ENCODE results near the gene KCNQ4. TPM values are rescaled to one million over a fixed set of nuclear protein-coding genes. Genes with fewer than 3 reads are reported as not detected.

KCNQ4 gene
- total and polyA plus RNA-seq, 3 donors from 2014 or later = 1.4 to 2.4 (median 2.3) TPM

DNA sequence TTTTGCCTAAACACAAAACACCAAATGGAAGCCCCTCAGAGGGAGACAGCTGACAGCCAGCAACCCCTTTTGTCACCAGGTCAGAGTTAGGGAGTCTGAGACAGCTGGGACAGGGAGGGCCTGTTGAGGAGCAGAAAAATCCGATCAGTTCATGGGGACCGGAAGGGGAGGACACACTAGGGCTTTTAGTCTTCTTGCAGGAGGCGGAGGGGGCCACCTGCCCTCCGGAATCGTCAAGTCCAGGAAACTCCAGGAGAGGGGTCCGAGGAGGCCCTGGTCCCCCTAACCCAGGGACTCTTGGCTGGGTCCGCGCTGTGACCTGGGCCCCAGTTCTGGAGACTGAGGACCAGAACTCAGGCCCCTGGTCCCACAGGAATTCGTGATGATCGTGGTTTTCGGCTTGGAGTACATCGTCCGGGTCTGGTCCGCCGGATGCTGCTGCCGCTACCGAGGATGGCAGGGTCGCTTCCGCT is 34.2 kb downstream of the KCNQ4 start:
- TF ChIP-seq POLR2A (IDR thresholded peaks at IDR 0.05) = no peak
- no peak for TF ChIP-seq CTCF (IDR thresholded peaks at IDR 0.05)
- no peak overlapping the region for H3K27ac ChIP-seq
- no peaks in the 10 kb centered on the region for H3K9me3 ChIP-seq
- WGBS, 2 donors = 58 to 59% methylated on average over 7 to 19 of the region's 19 CpGs
- H3K36me3 ChIP-seq (ENCODE audit: low read depth, missing control alignments) = no peaks in the 10 kb centered on the region
- no peaks in the 10 kb centered on the region for H3K27me3 ChIP-seq
- no peak for DNase-seq
- peak overlapping the region; percentile 26 to 36 for H3K4me3 ChIP-seq
- intact Hi-C loops (cut with DNase I; ENCODE audit: low total_unique reads) = no loop called here
- H3K4me1 ChIP-seq = peaks cover 5% of the 10 kb centered on the region

DNA sequence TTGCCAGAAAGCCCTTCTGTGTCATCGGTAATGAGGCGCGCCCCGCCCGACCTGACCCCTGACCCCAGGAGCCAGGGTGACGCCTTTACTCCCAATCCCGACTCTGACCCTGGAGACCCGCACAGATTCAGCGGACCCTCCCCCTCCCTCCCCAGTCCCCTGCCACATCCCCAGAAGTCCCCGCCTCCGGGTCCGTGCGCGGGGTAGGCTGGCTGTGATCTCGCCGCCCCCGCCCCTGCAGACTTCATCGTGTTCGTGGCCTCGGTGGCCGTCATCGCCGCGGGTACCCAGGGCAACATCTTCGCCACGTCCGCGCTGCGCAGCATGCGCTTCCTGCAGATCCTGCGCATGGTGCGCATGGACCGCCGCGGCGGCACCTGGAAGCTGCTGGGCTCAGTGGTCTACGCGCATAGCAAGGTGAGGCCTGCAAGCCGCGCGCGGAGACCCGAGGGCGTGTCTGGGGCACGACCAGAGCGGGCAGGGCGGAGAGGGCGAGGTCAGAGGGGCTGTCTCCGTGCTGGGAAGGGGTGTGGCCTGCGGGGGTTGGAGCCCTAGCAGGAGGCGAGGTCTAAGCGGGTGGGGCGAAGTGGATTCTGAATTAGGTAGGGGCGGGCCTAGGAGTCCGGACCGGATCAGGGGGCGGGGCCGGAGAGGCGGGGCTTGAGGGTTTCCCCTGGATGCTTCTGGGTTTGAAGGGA is 34.8 kb downstream of the KCNQ4 start:
- 8 to 11% methylated on average over 32 to 48 of the region's 59 CpGs for WGBS, 2 donors
- H3K27ac ChIP-seq = no peak overlapping the region
- H3K4me3 ChIP-seq = peak overlapping the region; percentile 26 to 36
- no peaks in the 10 kb centered on the region for H3K36me3 ChIP-seq (ENCODE audit: low read depth, missing control alignments)
- peak; percentile 64 for DNase-seq
- H3K27me3 ChIP-seq = no peaks in the 10 kb centered on the region
- intact Hi-C loops (cut with DNase I; ENCODE audit: low total_unique reads) = no loop called here
- H3K4me1 ChIP-seq = peaks cover 5% of the 10 kb centered on the region
- TF ChIP-seq CTCF (IDR thresholded peaks at IDR 0.05) = no peak
- no peak for TF ChIP-seq POLR2A (IDR thresholded peaks at IDR 0.05)
- H3K9me3 ChIP-seq = no peaks in the 10 kb centered on the region

- peaks cover 5% of the 10 kb centered on the region for H3K4me1 ChIP-seq
These were observed 35.5 kb downstream of the KCNQ4 start for GRCh38 chr1:40819101-40819500.

DNA sequence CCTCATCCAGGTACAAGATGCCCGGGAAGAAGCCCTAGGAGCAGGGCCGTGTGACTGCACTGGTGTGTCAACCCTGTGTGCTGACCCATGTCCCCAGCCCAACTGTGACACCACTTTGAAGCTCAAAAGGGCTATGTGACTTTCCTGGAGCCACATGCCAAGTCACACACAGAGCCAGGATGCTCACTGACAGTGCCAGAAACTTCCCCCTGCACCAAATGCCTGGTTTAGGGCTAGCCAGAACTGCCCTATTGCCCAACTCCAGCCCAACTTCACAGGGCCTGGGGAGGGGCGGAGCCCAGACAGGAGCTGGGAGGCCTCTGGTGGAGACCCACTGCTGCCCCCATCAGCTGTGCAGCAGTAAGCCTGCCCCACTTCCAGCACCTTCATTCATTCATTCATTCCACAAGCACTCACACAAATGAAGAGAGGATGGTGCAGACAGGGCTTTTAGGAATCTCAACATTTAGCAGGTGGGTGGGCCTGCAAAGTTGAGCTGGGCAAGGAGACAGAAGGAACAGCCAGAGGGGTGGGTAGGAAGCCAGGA is 36.7 kb downstream of the KCNQ4 start:
- no peaks in the 10 kb centered on the region for H3K27me3 ChIP-seq
- DNase-seq = no peak
- TF ChIP-seq CTCF (IDR thresholded peaks at IDR 0.05) (no peak), POLR2A (IDR thresholded peaks at IDR 0.05) (no peak)
- H3K9me3 ChIP-seq = no peaks in the 10 kb centered on the region
- H3K4me1 ChIP-seq = peaks cover 14% of the 10 kb centered on the region
- H3K27ac ChIP-seq = no peak overlapping the region
- WGBS, 2 donors = 83 to 97% methylated on average over 1 to 3 of the region's 3 CpGs
- no peaks in the 10 kb centered on the region for H3K36me3 ChIP-seq (ENCODE audit: low read depth, missing control alignments)
- H3K4me3 ChIP-seq = no peak overlapping the region
- intact Hi-C loops (cut with DNase I; ENCODE audit: low total_unique reads) = no loop called here

More at GRCh38 chr1:40819101-40819500, 35.5 kb downstream of the KCNQ4 start:
- Histone ChIP-seq H3K27ac (no peak overlapping the region), H3K4me3 (no peak overlapping the region), H3K9me3 (no peaks in the 10 kb centered on the region), H3K27me3 (no peaks in the 10 kb centered on the region), H3K36me3 (ENCODE audit: low read depth, missing control alignments) (no peaks in the 10 kb centered on the region)
- DNase-seq = no peak
- TF ChIP-seq CTCF (IDR thresholded peaks at IDR 0.05) (no peak), POLR2A (IDR thresholded peaks at IDR 0.05) (no peak)
- WGBS, 2 donors = 32 to 44% methylated on average over 9 to 26 of the region's 26 CpGs
- intact Hi-C loops (cut with DNase I; ENCODE audit: low total_unique reads) = no loop called here
